H1 (cell line): ENCODE results near the gene EYA4. TPM values are rescaled to one million over a fixed set of nuclear protein-coding genes. Genes with fewer than 3 reads are reported as not detected.

ENCODE experiments used
- BACH1 ChIP-seq: IDR thresholded peaks from 2 replicates; pipeline ENCODE4 v1.6.1; 2012; ENCODE audit warnings: low read length, improper control_type of control experiment
- CBX5 ChIP-seq: fragments of 300-800, 300-1000 bp; sonication (generic); IDR thresholded peaks from 2 replicates; pipeline ENCODE4 v1.7.1; 2016; ENCODE audit warnings: antibody characterized with exemption, low read length, low read depth
- CREB1 ChIP-seq: IDR thresholded peaks from 2 replicates; pipeline ENCODE4 v1.6.1; 2012; ENCODE audit warnings: inconsistent platforms
- GTF2F1 ChIP-seq: IDR thresholded peaks from 2 replicates; pipeline ENCODE4 v1.6.1; 2012; ENCODE audit warnings: low read depth, low read length, improper control_type of control experiment, borderline replicate concordance
- HDAC6 ChIP-seq: IDR thresholded peaks from one replicate; pipeline ENCODE4 v1.7.1; 2012; ENCODE audit warnings: low read depth, mild to moderate bottlenecking, inconsistent platforms, low read length, moderate library complexity
- NANOG ChIP-seq: IDR thresholded peaks from 2 replicates; pipeline ENCODE4 v1.6.1; 2011; ENCODE audit warnings: low read length, low read depth, mild to moderate bottlenecking, inconsistent platforms; ENCODE audit not compliant: insufficient read depth, poor library complexity, severe bottlenecking
- POLR2A ChIP-seq, 2 experiments: IDR thresholded peaks; 1 replicate in 1 of 2; 2 replicates in 1 of 2; pipeline ENCODE4 v1.6.1; 2011; ENCODE audit warnings: low read depth in 2 of 2, low read length in 2 of 2, mild to moderate bottlenecking in 2 of 2; ENCODE audit errors: control extremely low read depth in 1 of 2
- POLR2AphosphoS5 ChIP-seq: IDR thresholded peaks from 2 replicates; pipeline ENCODE4 v1.6.1; 2011; ENCODE audit warnings: low read depth, low read length
- RBBP5 ChIP-seq: IDR thresholded peaks from 2 replicates; pipeline ENCODE4 v1.7.1; 2012; ENCODE audit warnings: low read depth, mild to moderate bottlenecking, inconsistent platforms, low read length, moderate library complexity, borderline replicate concordance
- RXRA ChIP-seq: IDR thresholded peaks from 2 replicates; pipeline ENCODE4 v1.6.1; 2011; ENCODE audit warnings: low read depth, mild to moderate bottlenecking, low read length, moderate library complexity; ENCODE audit not compliant: insufficient read depth
- SIN3A ChIP-seq, 2 experiments: IDR thresholded peaks in 1 of 2; conservative IDR thresholded peaks in 1 of 2; 2 replicates each; pipeline ENCODE4 v1.6.1; 2011 to 2012; ENCODE audit warnings: low read length in 2 of 2, improper control_type of control experiment in 1 of 2, low read depth in 1 of 2, mild to moderate bottlenecking in 1 of 2
- TCF12 ChIP-seq: IDR thresholded peaks from 2 replicates; pipeline ENCODE4 v1.6.1; 2011; ENCODE audit warnings: low read depth, mild to moderate bottlenecking, low read length
- polyA plus RNA-seq, 7 experiments: library from polyadenylated mRNA; depleted of rRNA in 3 of 7; stranded (reverse) in 5 of 7; unstranded in 2 of 7; fragments of >200 nt in 5 of 7; fragments of 200-250 nt in 2 of 7; gene quantifications; 1 replicate in 5 of 7; 2 replicates in 1 of 7; 4 replicates in 1 of 7; pipeline versions ENCODE4 v1.2.1 to v1.2.3, GENCODE V29; 2011 to 2013; ENCODE audit warnings: missing spikeins in 2 of 7, mixed read lengths in 2 of 7
- total RNA-seq: library from RNA; stranded (reverse); fragmentation: NEBNext Ultra II Directional; extraction: Animal tissue kit (Norgen Biotek cat#: 25700); gene quantifications from 2 replicates; pipeline ENCODE4 v1.2.1, GENCODE V29; 2021
- TF ChIP-seq, protein P1 (sequence below): fragments of 300-600 bp; sonication (generic); IDR thresholded peaks from 2 replicates; pipeline ENCODE4 v1.7.1; 2012; ENCODE audit warnings: low read length, moderate library complexity, mild to moderate bottlenecking, inconsistent platforms; ENCODE audit not compliant: insufficient replicate concordance

The EYA4 gene
- total and polyA plus RNA-seq, 2 of the 8 experiments (the other 6 are each of a cell fraction or from before 2014, with no cell fraction given), result 0.06 to 0.17 TPM

- TF ChIP-seq, protein P1, sequence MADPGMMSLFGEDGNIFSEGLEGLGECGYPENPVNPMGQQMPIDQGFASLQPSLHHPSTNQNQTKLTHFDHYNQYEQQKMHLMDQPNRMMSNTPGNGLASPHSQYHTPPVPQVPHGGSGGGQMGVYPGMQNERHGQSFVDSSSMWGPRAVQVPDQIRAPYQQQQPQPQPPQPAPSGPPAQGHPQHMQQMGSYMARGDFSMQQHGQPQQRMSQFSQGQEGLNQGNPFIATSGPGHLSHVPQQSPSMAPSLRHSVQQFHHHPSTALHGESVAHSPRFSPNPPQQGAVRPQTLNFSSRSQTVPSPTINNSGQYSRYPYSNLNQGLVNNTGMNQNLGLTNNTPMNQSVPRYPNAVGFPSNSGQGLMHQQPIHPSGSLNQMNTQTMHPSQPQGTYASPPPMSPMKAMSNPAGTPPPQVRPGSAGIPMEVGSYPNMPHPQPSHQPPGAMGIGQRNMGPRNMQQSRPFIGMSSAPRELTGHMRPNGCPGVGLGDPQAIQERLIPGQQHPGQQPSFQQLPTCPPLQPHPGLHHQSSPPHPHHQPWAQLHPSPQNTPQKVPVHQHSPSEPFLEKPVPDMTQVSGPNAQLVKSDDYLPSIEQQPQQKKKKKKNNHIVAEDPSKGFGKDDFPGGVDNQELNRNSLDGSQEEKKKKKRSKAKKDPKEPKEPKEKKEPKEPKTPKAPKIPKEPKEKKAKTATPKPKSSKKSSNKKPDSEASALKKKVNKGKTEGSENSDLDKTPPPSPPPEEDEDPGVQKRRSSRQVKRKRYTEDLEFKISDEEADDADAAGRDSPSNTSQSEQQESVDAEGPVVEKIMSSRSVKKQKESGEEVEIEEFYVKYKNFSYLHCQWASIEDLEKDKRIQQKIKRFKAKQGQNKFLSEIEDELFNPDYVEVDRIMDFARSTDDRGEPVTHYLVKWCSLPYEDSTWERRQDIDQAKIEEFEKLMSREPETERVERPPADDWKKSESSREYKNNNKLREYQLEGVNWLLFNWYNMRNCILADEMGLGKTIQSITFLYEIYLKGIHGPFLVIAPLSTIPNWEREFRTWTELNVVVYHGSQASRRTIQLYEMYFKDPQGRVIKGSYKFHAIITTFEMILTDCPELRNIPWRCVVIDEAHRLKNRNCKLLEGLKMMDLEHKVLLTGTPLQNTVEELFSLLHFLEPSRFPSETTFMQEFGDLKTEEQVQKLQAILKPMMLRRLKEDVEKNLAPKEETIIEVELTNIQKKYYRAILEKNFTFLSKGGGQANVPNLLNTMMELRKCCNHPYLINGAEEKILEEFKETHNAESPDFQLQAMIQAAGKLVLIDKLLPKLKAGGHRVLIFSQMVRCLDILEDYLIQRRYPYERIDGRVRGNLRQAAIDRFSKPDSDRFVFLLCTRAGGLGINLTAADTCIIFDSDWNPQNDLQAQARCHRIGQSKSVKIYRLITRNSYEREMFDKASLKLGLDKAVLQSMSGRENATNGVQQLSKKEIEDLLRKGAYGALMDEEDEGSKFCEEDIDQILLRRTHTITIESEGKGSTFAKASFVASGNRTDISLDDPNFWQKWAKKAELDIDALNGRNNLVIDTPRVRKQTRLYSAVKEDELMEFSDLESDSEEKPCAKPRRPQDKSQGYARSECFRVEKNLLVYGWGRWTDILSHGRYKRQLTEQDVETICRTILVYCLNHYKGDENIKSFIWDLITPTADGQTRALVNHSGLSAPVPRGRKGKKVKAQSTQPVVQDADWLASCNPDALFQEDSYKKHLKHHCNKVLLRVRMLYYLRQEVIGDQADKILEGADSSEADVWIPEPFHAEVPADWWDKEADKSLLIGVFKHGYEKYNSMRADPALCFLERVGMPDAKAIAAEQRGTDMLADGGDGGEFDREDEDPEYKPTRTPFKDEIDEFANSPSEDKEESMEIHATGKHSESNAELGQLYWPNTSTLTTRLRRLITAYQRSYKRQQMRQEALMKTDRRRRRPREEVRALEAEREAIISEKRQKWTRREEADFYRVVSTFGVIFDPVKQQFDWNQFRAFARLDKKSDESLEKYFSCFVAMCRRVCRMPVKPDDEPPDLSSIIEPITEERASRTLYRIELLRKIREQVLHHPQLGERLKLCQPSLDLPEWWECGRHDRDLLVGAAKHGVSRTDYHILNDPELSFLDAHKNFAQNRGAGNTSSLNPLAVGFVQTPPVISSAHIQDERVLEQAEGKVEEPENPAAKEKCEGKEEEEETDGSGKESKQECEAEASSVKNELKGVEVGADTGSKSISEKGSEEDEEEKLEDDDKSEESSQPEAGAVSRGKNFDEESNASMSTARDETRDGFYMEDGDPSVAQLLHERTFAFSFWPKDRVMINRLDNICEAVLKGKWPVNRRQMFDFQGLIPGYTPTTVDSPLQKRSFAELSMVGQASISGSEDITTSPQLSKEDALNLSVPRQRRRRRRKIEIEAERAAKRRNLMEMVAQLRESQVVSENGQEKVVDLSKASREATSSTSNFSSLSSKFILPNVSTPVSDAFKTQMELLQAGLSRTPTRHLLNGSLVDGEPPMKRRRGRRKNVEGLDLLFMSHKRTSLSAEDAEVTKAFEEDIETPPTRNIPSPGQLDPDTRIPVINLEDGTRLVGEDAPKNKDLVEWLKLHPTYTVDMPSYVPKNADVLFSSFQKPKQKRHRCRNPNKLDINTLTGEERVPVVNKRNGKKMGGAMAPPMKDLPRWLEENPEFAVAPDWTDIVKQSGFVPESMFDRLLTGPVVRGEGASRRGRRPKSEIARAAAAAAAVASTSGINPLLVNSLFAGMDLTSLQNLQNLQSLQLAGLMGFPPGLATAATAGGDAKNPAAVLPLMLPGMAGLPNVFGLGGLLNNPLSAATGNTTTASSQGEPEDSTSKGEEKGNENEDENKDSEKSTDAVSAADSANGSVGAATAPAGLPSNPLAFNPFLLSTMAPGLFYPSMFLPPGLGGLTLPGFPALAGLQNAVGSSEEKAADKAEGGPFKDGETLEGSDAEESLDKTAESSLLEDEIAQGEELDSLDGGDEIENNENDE, result no peak
- TF ChIP-seq RBBP5 (no peak), HDAC6 (no peak), CREB1 (no peak), POLR2A (IDR thresholded peaks at IDR 0.05; ENCODE audit: control extremely low read depth in 1 of 2, low read depth in 2 of 2, low read length in 2 of 2) (no peak), NANOG (no peak), POLR2AphosphoS5 (no peak), RXRA (no peak), TCF12 (no peak), CBX5 (no peak), GTF2F1 (no peak), BACH1 (no peak), SIN3A (conservative IDR thresholded peaks at IDR 0.05 in 1 of 2, IDR thresholded peaks at IDR 0.05 in 1 of 2; ENCODE audit: low read depth in 1 of 2, low read length in 2 of 2) (no peak)
Observed at GRCh38 chr6:133478673-133479072, 237.5 kb downstream of the EYA4 start (continued).
